Thyroid gland (tissue), 4 donors: ENCODE data around the gene ABRACL. TPM values are rescaled to one million over a fixed set of nuclear protein-coding genes. Genes with fewer than 3 reads are reported as not detected.
A peak's percentile ranks its signal among the peaks of the same experiment; 100 is the strongest.

ENCODE experiments used
- DNase-seq, 2 donors: peaks; one replicate each; pipeline ENCODE4 v3.0.0-alpha.2; 2019
- H3K27ac ChIP-seq, 3 donors: fragments of 200-600 bp; sonication (generic); 1 replicate in 2 of 3; 2 replicates in 1 of 3; pipeline ENCODE4 v1.5.1; 2016 to 2019; ENCODE audit warnings: mild to moderate bottlenecking in 1 of 3, moderate library complexity in 1 of 3
- H3K27me3 ChIP-seq: fragments of 200-600 bp; sonication (generic); one replicate; pipeline ENCODE4 v1.5.1; 2019
- H3K36me3 ChIP-seq, 2 donors: fragments of 200-600 bp; sonication (generic); one replicate each; pipeline ENCODE4 v1.5.1; 2016 to 2019
- H3K4me1 ChIP-seq, 2 donors: fragments of 200-600 bp; sonication (generic); one replicate each; pipeline ENCODE4 v1.5.1; 2017 to 2019
- H3K4me3 ChIP-seq, 3 donors: fragments of 200-600 bp; sonication (generic); replicated peaks in 1 of 3; 1 replicate in 2 of 3; 2 replicates in 1 of 3; pipeline ENCODE4 v1.5.1; 2016; ENCODE audit warnings: mild to moderate bottlenecking in 1 of 3
- H3K9me3 ChIP-seq: fragments of 200-600 bp; sonication (generic); one replicate; pipeline ENCODE4 v1.5.1; 2017
- POLR2A ChIP-seq, 2 donors: fragments of 450-650 bp; IDR thresholded peaks; one replicate each; pipeline ENCODE4 v1.6.1; 2017; ENCODE audit warnings: antibody characterized with exemption in 2 of 2, mild to moderate bottlenecking in 2 of 2, moderate library complexity in 1 of 2
- WGBS, 2 donors: methylation state at CpG; one replicate each; pipeline ENCODE4 v1.1.5; 2017; 5-methylcytosine and 5-hydroxymethylcytosine counted together
- intact Hi-C: fragments of 100-400 bp; cut with DNase I; formaldehyde crosslinking; loops from one replicate; pipeline ENCODE4 v1.15.1; 2023
- total RNA-seq, 4 donors: library from RNA; depleted of rRNA; stranded (reverse); fragments of >200 nt; gene quantifications; one replicate each; pipeline ENCODE4 v1.2.3, GENCODE V29; 2016
- TF ChIP-seq, protein P1 (sequence below), 6 experiments: fragments of 200-600 bp in 3 of 6; fragments of 450-650 bp in 3 of 6; sonication (generic) in 3 of 6; IDR thresholded peaks; one replicate each; pipeline ENCODE4 v1.5.1; 2016 to 2019; ENCODE audit warnings: antibody characterized with exemption in 6 of 6, mild to moderate bottlenecking in 2 of 6, inconsistent platforms in 1 of 6, moderate library complexity in 1 of 6

The ABRACL gene
- total RNA-seq, result 10 to 100 TPM; 15.9 to 37.2 (median 27.5) TPM

DNA sequence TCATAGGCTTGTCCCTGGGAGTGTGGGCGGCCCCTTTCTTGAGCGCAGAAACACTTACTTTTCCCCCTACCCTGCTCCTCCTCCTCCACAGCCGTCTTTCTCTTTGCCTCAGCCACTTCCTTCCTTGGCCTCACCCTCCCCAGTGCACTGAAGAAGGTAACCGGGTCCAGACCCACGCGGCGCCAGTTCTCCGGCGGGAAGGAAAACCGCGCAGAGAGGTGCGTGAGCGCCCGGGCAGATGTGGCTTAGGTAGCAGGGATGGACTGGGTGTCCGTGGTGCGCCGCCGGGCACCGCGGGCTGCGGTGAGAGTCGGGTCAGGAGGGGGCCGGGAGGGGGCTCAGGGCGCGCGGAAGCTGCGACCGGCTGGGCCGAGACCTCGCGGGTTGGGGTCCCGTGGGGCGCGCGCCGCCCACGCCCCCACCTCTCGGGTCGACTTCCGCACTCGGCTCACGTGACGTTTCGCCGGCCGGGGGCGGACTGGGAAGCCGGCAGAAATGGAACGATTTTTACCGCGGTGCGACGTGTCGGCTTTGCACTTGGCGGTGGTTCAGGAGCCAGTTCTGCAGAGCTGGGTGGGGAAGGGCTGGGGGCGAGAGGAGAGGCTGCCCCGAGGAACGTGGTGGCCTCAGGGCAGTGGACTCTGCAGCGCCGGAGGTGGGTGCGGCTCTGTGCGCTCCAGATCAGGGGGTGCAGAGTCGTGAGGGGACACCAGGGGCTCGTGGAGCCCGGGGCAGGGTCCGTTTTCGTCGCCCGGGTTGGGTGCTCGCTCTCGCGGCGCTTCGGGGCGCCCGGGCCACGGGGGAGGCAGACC lies at the start of gene ABRACL:
ABRACL (plus strand) TSS at position 88 of the 812 bp plus-strand sequence. CDS start 5,416 bp downstream, outside the sequence.
- Histone ChIP-seq H3K27me3 (no peaks in the 10 kb centered on the region), H3K4me1 (peaks cover 15 to 24% of the 10 kb centered on the region in 2 donors), H3K36me3 (no peaks in the 10 kb centered on the region), H3K9me3 (no peaks in the 10 kb centered on the region), H3K4me3 (peak within 1 kb of the TSS; percentile 54 to 97 (median 97)), H3K27ac (peak within 1 kb of the TSS; percentile 54 to 92 (median 89))
- DNase-seq, result peak; percentile 84 to 87
- intact Hi-C loops, result no loop called here
- TF ChIP-seq, protein P1, sequence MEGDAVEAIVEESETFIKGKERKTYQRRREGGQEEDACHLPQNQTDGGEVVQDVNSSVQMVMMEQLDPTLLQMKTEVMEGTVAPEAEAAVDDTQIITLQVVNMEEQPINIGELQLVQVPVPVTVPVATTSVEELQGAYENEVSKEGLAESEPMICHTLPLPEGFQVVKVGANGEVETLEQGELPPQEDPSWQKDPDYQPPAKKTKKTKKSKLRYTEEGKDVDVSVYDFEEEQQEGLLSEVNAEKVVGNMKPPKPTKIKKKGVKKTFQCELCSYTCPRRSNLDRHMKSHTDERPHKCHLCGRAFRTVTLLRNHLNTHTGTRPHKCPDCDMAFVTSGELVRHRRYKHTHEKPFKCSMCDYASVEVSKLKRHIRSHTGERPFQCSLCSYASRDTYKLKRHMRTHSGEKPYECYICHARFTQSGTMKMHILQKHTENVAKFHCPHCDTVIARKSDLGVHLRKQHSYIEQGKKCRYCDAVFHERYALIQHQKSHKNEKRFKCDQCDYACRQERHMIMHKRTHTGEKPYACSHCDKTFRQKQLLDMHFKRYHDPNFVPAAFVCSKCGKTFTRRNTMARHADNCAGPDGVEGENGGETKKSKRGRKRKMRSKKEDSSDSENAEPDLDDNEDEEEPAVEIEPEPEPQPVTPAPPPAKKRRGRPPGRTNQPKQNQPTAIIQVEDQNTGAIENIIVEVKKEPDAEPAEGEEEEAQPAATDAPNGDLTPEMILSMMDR (IDR thresholded peaks at IDR 0.05), result no peak
- peak; percentile 65 to 83 for TF ChIP-seq POLR2A (IDR thresholded peaks at IDR 0.05)
- WGBS, 2 donors, result 0 to 2% methylated on average over 23 to 32 of the region's 77 CpGs

GRCh38 chr6:138979365-138979764 lies 49.2 kb upstream of the ABRACL start:
- intact Hi-C loops, result no loop called here
- H3K4me1 ChIP-seq, result peaks cover 12 to 15% of the 10 kb centered on the region in 2 donors
- no peak overlapping the region for H3K4me3 ChIP-seq
- H3K9me3 ChIP-seq, result no peaks in the 10 kb centered on the region
- H3K27me3 ChIP-seq, result no peaks in the 10 kb centered on the region
- no peak overlapping the region for H3K27ac ChIP-seq
- 83 to 93% methylated on average over 2 of the region's 2 CpGs for WGBS, 2 donors
- no peaks in the 10 kb centered on the region for H3K36me3 ChIP-seq
- DNase-seq, result no peak
- TF ChIP-seq, protein P1 (IDR thresholded peaks at IDR 0.05), result no peak
- TF ChIP-seq POLR2A (IDR thresholded peaks at IDR 0.05), result no peak

GRCh38 chr6:138979813-138980668 lies 48.5 kb upstream of the ABRACL start:
- no peak overlapping the region for H3K27ac ChIP-seq
- intact Hi-C loops, result no loop called here
- H3K4me3 ChIP-seq, result no peak overlapping the region
- TF ChIP-seq, protein P1 (IDR thresholded peaks at IDR 0.05), result no peak
- no peak for TF ChIP-seq POLR2A (IDR thresholded peaks at IDR 0.05)
- no peaks in the 10 kb centered on the region for H3K27me3 ChIP-seq
- WGBS, 2 donors, result 95 to 98% methylated on average over 5 of the region's 5 CpGs
- no peaks in the 10 kb centered on the region for H3K36me3 ChIP-seq
- DNase-seq, result no peak
- H3K9me3 ChIP-seq, result no peaks in the 10 kb centered on the region
- peaks cover 12 to 19% of the 10 kb centered on the region in 2 donors for H3K4me1 ChIP-seq

GRCh38 chr6:138981416-138981815 lies 47.1 kb upstream of the ABRACL start:
- Histone ChIP-seq H3K36me3 (no peaks in the 10 kb centered on the region), H3K27me3 (no peaks in the 10 kb centered on the region), H3K4me3 (no peak overlapping the region), H3K9me3 (no peaks in the 10 kb centered on the region), H3K27ac (no peak overlapping the region), H3K4me1 (peaks cover 15 to 21% of the 10 kb centered on the region in 2 donors)
- intact Hi-C loops, result no loop called here
- TF ChIP-seq, protein P1 (IDR thresholded peaks at IDR 0.05), result no peak
- TF ChIP-seq POLR2A (IDR thresholded peaks at IDR 0.05), result no peak
- no peak for DNase-seq
- 90 to 91% methylated on average over 2 of the region's 2 CpGs for WGBS, 2 donors
